HCT116 (cell line): ENCODE measurements around the gene FECH. TPM values are rescaled to one million over a fixed set of nuclear protein-coding genes. Genes with fewer than 3 reads are reported as not detected.

Experiments used
- ATAC-seq: fragments of 200-7000 bp; cut with Tn5 transposase; 2 replicates; pipeline ENCODE4 v1.9.1; 2020; ENCODE audit warnings: mild to moderate bottlenecking, moderate library complexity
- BruUV-seq: library from RNA; stranded (reverse); fragments of 400-500 nt; replicated peaks from 2 replicates; lab custom pipeline; 2021; lab: Mats Ljungman, UMichigan
- CTCF ChIA-PET: fragments of 300-600 bp; sonication (Branson Sonifier 250); formaldehyde crosslinking; loops from one replicate; lab custom pipeline; 2021; ENCODE audit warnings: antibody characterized with exemption; lab: Charles Lee
- POLR2A ChIA-PET: fragments of 300-600, 350-600 bp; sonication (Branson Sonifier 250); formaldehyde crosslinking; loops from one replicate; lab custom pipeline; 2021; ENCODE audit warnings: antibody characterized with exemption; lab: Charles Lee
- RAD21 ChIA-PET, 2 experiments: fragments of 300-600 bp; sonication (Branson Sonifier 250); formaldehyde crosslinking; loops; one replicate each; lab custom pipeline; 2023; ENCODE audit warnings: low total read pairs in 2 of 2; ENCODE audit not compliant: uncharacterized antibody in 2 of 2, unreplicated experiment in 2 of 2, low non-redundant PET in 1 of 2; lab: Charles Lee
- DNase-seq: peaks from one replicate; pipeline ENCODE4 v3.0.0-alpha.2; 2010; ENCODE audit warnings: low read depth, low spot score
- H2AFZ ChIP-seq: fragments of 200-600 bp; shearing (Covaris generic), sonication (generic); 2 replicates; pipeline ENCODE4 v1.6.1; 2017; ENCODE audit warnings: low read depth, mixed run types, mixed read lengths, antibody characterized with exemption, low read length; ENCODE audit not compliant: poor library complexity, severe bottlenecking
- H3K27ac ChIP-seq: 2 replicates; pipeline ENCODE4 v1.5.1; 2012; ENCODE audit warnings: low read depth, low read length
- H3K27me3 ChIP-seq: fragments of 200-600 bp; sonication (generic); 2 replicates; pipeline ENCODE4 v1.6.1; 2016; ENCODE audit warnings: mixed run types, low read length, mixed read lengths; ENCODE audit not compliant: insufficient read depth
- H3K36me3 ChIP-seq, 2 experiments: fragments of 200-500 bp in 1 of 2; fragments of 200-600 bp in 1 of 2; sonication (Bioruptor generic) in 1 of 2; sonication (generic) in 1 of 2; 2 replicates each; pipeline versions ENCODE4 v1.5.1 to v1.6.1; 2014 to 2016; ENCODE audit warnings: low read length in 2 of 2, inconsistent platforms in 1 of 2, mixed read lengths in 1 of 2, mixed run types in 1 of 2; ENCODE audit not compliant: insufficient read depth in 2 of 2, control insufficient read depth in 1 of 2
- H3K4me1 ChIP-seq, 2 experiments: fragments of 200-600 bp in 1 of 2; sonication (generic) in 1 of 2; 2 replicates each; pipeline versions ENCODE4 v1.5.1 to v1.6.1; 2012 to 2017; ENCODE audit warnings: low read length in 2 of 2, inconsistent platforms in 1 of 2, mild to moderate bottlenecking in 1 of 2, mixed read lengths in 1 of 2, mixed run types in 1 of 2, moderate library complexity in 1 of 2; ENCODE audit not compliant: insufficient read depth in 2 of 2, control insufficient read depth in 1 of 2
- H3K4me2 ChIP-seq: fragments of 200-600 bp; sonication (generic); 2 replicates; pipeline ENCODE4 v1.6.1; 2017; ENCODE audit warnings: mixed run types, low read length, mixed read lengths
- H3K4me3 ChIP-seq, 2 experiments: fragments of 200-600 bp in 1 of 2; sonication (generic) in 1 of 2; replicated peaks in 1 of 2; 2 replicates each; pipeline ENCODE4 v1.5.1; 2011 to 2016; ENCODE audit warnings: low read length in 2 of 2, control low read depth in 1 of 2, low read depth in 1 of 2, mild to moderate bottlenecking in 1 of 2, mixed read lengths in 1 of 2, mixed run types in 1 of 2
- H3K79me2 ChIP-seq: fragments of 200-600 bp; sonication (generic); 2 replicates; pipeline ENCODE4 v1.6.1; 2017; ENCODE audit warnings: mild to moderate bottlenecking, mixed run types, low read length, moderate library complexity, mixed read lengths; ENCODE audit not compliant: insufficient read depth
- H3K9ac ChIP-seq: fragments of 200-600 bp; sonication (generic); 2 replicates; pipeline ENCODE4 v1.6.1; 2016; ENCODE audit warnings: low read length, mixed read lengths
- H3K9me2 ChIP-seq: fragments of 200-600 bp; sonication (generic), shearing (Covaris generic); 2 replicates; pipeline ENCODE4 v1.6.1; 2017; ENCODE audit warnings: mixed run types, mild to moderate bottlenecking, moderate library complexity; ENCODE audit not compliant: insufficient read depth
- H3K9me3 ChIP-seq, 2 experiments: fragments of 200-500 bp in 1 of 2; fragments of 200-600 bp in 1 of 2; sonication (Bioruptor generic) in 1 of 2; sonication (generic) in 1 of 2; 2 replicates each; pipeline ENCODE4 v1.6.1; 2014 to 2017; ENCODE audit warnings: low read length in 2 of 2, mixed read lengths in 2 of 2, inconsistent platforms in 1 of 2, low read depth in 1 of 2, mild to moderate bottlenecking in 1 of 2, mixed run types in 1 of 2, moderate library complexity in 1 of 2; ENCODE audit not compliant: control insufficient read depth in 1 of 2, insufficient read depth in 1 of 2
- H4K20me1 ChIP-seq: fragments of 200-600 bp; sonication (generic), shearing (Covaris generic); 2 replicates; pipeline ENCODE4 v1.6.1; 2017; ENCODE audit warnings: mixed run types, mild to moderate bottlenecking, moderate library complexity; ENCODE audit not compliant: insufficient read depth
- ATF3 ChIP-seq: IDR thresholded peaks from 2 replicates; pipeline ENCODE4 v1.6.1; 2012
- CTCF ChIP-seq, 3 experiments: fragments of 200-600 bp in 1 of 3; sonication (generic) in 1 of 3; IDR thresholded peaks in 2 of 3; conservative IDR thresholded peaks in 1 of 3; 2 replicates each; pipeline ENCODE4 v1.5.1; 2012 to 2017; ENCODE audit warnings: low read depth in 2 of 3, low read length in 2 of 3, antibody characterized with exemption in 1 of 3, borderline replicate concordance in 1 of 3, control low read depth in 1 of 3, mild to moderate bottlenecking in 1 of 3, mixed read lengths in 1 of 3, mixed run types in 1 of 3, moderate library complexity in 1 of 3; ENCODE audit not compliant: insufficient read depth in 1 of 3
- RAD21 ChIP-seq: IDR thresholded peaks from 2 replicates; pipeline ENCODE4 v1.6.1; 2012; ENCODE audit warnings: low read depth, mild to moderate bottlenecking
- YY1 ChIP-seq: IDR thresholded peaks from 2 replicates; pipeline ENCODE4 v1.6.1; 2011; ENCODE audit warnings: low read length, low read depth, moderate library complexity, mild to moderate bottlenecking; ENCODE audit not compliant: insufficient replicate concordance; ENCODE audit errors: extremely low read depth
- intact Hi-C: fragments of 100-400 bp; cut with micrococcal nuclease; formaldehyde crosslinking; loops from 2 replicates; pipeline ENCODE4 v1.10.0; 2022
- total RNA-seq: library from RNA; stranded (reverse); gene quantifications from one replicate; pipeline ENCODE4 v1.2.1, GENCODE V29; 2021; ENCODE audit not compliant: unreplicated experiment

The FECH gene
- total RNA-seq, 1 experiment from 2014 or later = 42.7 TPM

- H3K4me1 ChIP-seq = no peaks in the 10 kb centered on the region
- no peak overlapping the region for H3K4me3 ChIP-seq
- DNase-seq (peak; percentile 16), ATAC-seq (peak; percentile 52; the same call in 1 of the 2 replicates)
- H3K79me2 ChIP-seq = no peaks in the 10 kb centered on the region
- H3K9ac ChIP-seq = no peak overlapping the region
- H4K20me1 ChIP-seq = no peaks in the 10 kb centered on the region
- H3K36me3 ChIP-seq = peaks cover 9 to 17% of the 10 kb centered on the region in 2 experiments
- RAD21 ChIA-PET = no interaction called here
- no peaks in the 10 kb centered on the region for H3K9me3 ChIP-seq
- BruUV-seq = no TSS peak
- no peak overlapping the region for H2AFZ ChIP-seq
- no peak for TF ChIP-seq YY1
- peak; percentile 68 for TF ChIP-seq RAD21
- TF ChIP-seq CTCF (IDR thresholded peaks at IDR 0.05 in 2 of 3, conservative IDR thresholded peaks at IDR 0.05 in 1 of 3; ENCODE audit: borderline replicate concordance in 1 of 3, insufficient read depth in 1 of 3, low read depth in 2 of 3, low read length in 2 of 3) = peak; percentile 47 to 96 (median 65); a peak in 5 of 6 replicates
- TF ChIP-seq ATF3 = no peak
- H3K4me2 ChIP-seq = no peak overlapping the region
- 0 out of 2 replicates have a peak, but pooled peaks cover 3% of the 10 kb centered on the region for H3K9me2 ChIP-seq
- no peaks in the 10 kb centered on the region for H3K27me3 ChIP-seq
- intact Hi-C loops = loop anchor here (2.0 to 5.0 kb wide), 2 partner anchors 813 to 860 kb away; no protein-coding TSS in a partner anchor
- H3K27ac ChIP-seq = no peak overlapping the region
- CTCF ChIA-PET = interaction anchor here (0.9 to 1.9 kb wide), 8 partner anchors 10 to 859 kb away, joined by 3 to 8 read pairs (median 4); no protein-coding TSS in a partner anchor
- POLR2A ChIA-PET = no interaction called here
Observed at GRCh38 chr18:57561728-57562423, 24.6 kb downstream of the FECH start.
